Measurements from ENCODE around the gene TMEM126A. TPM values are rescaled to one million over a fixed set of nuclear protein-coding genes. Genes with fewer than 3 reads are reported as not detected.
A peak's percentile ranks its signal among the peaks of the same experiment; 100 is the strongest.

The TMEM126A gene
- total and polyA plus RNA-seq, 2 of the 13 experiments (the other 11 are each of a cell fraction or from before 2014, with no cell fraction given): 59.5 to 66.9 TPM

- no peak for TF ChIP-seq RERE (CRISPR knock-in tag; IDR thresholded peaks at IDR 0.05; ENCODE audit: low read depth)
- no peak for TF ChIP-seq ZNF652 (CRISPR knock-in tag; IDR thresholded peaks at IDR 0.05; ENCODE audit: borderline replicate concordance, low read depth)
- TF ChIP-seq ZNF773 (CRISPR knock-in tag; IDR thresholded peaks at IDR 0.05; ENCODE audit: borderline replicate concordance): no peak
- no peak for TF ChIP-seq TAF1 (CRISPR knock-in tag; IDR thresholded peaks at IDR 0.05)
- TF ChIP-seq MED13 (CRISPR knock-in tag; IDR thresholded peaks at IDR 0.05): no peak
- 0 out of 2 replicates have a peak, but pooled peaks have one; percentile 13 for TF ChIP-seq MIER3 (CRISPR knock-in tag; IDR thresholded peaks at IDR 0.05; ENCODE audit: borderline replicate concordance)
- no peak for TF ChIP-seq ZNF281 (CRISPR knock-in tag; IDR thresholded peaks at IDR 0.05; ENCODE audit: borderline replicate concordance)
- 0 out of 2 replicates have a peak, but pooled peaks have one; percentile 18 for TF ChIP-seq ZNF850 (CRISPR knock-in tag; conservative IDR thresholded peaks at IDR 0.05)
These were observed 15.4 kb downstream of the TMEM126A start (continued) for GRCh38 chr11:85663080-85663752.

All from HepG2 (cell line).